GM10248 (cell line): ENCODE results near the gene RAC2.

Experiments used
- CTCF ChIA-PET: fragments of 300-600 bp; sonication (Branson Sonifier 250); formaldehyde crosslinking; extraction: SDS; loops from one replicate; lab custom pipeline; 2021; ENCODE audit warnings: antibody characterized with exemption; lab: Yijun Ruan, JAX
- POLR2A ChIA-PET: fragments of 350-650 bp; sonication (Branson Sonifier 250); formaldehyde crosslinking; extraction: SDS; loops from one replicate; lab custom pipeline; 2020; ENCODE audit warnings: antibody characterized with exemption; lab: Yijun Ruan, JAX
- DNase-seq: peaks from one replicate; pipeline ENCODE4 v3.0.0; 2012; ENCODE audit errors: extremely low spot score
- CTCF ChIP-seq: IDR thresholded peaks from 2 replicates; pipeline ENCODE4 v1.5.1; 2012; ENCODE audit warnings: mild to moderate bottlenecking, low read depth; ENCODE audit errors: extremely low read depth, missing control alignments, control extremely low read depth

The RAC2 gene

DNA sequence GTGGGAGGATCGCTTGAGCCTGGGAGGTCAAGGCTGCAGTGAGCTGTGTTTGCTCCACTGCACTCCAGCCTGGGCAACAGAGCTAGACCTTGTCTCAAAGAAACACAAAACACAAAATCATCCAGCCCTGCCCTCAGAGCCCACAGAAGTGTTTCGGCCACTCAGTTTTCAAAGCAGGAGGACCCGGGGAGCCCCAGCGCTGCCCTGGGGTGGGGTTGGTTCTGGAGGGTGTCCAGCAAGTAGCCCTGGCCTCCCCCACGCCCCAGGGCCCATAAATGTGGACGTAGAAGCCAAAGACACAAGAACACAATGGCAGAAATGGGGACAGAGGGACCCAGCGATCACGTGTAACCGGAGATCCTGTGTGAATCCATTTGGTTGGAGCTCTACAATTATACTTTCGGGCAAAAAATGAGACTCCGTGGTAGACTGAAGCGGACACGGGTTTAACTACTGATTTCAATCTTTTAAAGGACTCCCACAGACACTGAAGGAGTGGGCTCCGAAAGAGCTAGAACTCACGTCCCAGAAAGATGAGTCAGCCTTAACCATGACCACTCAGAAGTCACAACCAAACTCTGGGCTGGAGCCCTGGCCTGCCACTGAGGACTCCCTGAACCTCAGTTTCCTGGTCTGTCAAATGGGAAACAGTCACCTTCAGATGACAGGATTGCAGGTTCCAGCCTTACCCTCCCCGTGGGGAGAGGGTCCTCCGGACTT, 29.2 kb upstream of the RAC2 start:
- DNase-seq = peak; percentile 66
- POLR2A ChIA-PET = interaction anchor here (0.7 kb wide), 1 partner anchor 494 kb away, joined by 3 read pairs; no protein-coding TSS in a partner anchor
- no peak for TF ChIP-seq CTCF
- CTCF ChIA-PET = interaction anchor here (0.9 to 5.8 kb wide), 5 partner anchors 9 to 225 kb away, joined by 3 to 55 read pairs (median 3); partner anchors contain the start of gene RAC2

DNA sequence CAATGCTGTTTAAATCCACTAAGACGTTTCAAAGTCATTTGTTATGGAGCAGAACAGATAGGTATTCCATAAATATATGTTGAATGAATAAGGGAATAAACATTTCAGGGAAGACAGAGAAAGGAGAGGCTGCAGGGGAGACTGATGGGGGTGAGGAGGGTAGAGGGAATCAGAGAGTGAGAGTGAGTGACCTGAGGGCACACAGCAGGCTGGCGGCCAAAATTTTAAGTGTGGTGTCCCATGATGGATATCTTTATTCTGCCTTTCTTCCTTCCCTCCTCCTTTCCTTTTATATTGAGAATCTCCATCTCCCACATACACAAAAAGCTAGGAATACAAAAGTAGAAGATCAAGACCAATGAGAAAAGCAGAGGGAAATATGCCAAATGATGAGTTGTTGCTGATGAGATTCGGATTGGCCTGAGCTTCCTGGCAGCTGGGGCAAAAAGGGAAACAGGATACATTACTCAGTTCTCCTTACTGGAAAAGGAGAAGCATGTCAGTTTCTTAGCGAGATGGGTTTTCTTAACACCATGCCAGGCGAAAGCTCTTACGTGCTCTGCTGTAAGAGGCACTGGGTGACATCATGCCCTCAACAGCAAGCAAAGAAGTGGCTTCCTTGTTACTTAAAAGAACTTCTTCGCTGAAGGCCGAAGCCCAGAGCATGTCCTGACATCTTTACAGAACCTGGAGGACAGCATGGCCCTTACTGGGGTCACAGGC, 27.0 kb upstream of the RAC2 start:
- CTCF ChIA-PET = interaction anchor here (1.0 to 5.8 kb wide), 4 partner anchors 11 to 23 kb away, joined by 3 to 55 read pairs (median 4); partner anchors contain the start of gene CYTH4
- TF ChIP-seq CTCF = no peak
- DNase-seq = no peak
- POLR2A ChIA-PET = no interaction called here

DNA sequence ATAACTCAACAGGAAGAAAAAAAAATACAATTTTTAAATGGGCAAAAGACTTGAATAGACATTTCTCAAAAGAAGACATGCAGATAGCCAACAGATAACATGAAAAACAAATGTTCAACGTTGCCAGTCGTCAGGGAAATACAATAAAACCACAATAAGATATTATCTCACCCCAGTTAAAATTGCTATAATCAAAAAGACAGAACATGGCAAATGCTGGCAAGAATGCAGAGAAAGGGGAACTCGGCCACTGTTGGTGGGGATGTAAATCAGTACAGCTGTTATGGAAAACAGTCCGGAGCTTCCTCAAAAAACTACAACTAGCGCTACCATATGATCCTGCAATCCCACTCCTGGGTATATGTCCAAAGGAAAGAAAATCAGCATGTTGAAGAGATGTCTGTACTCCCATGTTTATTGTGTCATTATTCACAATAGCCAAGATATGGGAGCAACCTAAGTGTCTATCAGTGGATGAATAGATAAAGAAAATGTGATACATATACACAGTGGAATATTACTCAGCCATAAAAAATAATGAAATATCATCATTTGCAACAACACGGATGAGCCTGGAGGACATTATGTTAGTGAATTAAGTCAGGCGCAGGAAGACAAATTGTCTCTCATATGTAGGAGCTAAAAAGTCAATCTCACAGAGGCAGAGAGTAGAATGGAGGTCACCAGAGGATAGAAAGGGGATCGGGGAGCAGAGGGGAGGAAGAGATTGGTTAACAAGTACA, 26.0 kb upstream of the RAC2 start:
- no peak for TF ChIP-seq CTCF
- POLR2A ChIA-PET = no interaction called here
- CTCF ChIA-PET = interaction anchor here (1.0 to 5.8 kb wide), 2 partner anchors 10 to 12 kb away, joined by 4 to 55 read pairs; partner anchors contain the start of gene CYTH4
- DNase-seq = no peak

DNA sequence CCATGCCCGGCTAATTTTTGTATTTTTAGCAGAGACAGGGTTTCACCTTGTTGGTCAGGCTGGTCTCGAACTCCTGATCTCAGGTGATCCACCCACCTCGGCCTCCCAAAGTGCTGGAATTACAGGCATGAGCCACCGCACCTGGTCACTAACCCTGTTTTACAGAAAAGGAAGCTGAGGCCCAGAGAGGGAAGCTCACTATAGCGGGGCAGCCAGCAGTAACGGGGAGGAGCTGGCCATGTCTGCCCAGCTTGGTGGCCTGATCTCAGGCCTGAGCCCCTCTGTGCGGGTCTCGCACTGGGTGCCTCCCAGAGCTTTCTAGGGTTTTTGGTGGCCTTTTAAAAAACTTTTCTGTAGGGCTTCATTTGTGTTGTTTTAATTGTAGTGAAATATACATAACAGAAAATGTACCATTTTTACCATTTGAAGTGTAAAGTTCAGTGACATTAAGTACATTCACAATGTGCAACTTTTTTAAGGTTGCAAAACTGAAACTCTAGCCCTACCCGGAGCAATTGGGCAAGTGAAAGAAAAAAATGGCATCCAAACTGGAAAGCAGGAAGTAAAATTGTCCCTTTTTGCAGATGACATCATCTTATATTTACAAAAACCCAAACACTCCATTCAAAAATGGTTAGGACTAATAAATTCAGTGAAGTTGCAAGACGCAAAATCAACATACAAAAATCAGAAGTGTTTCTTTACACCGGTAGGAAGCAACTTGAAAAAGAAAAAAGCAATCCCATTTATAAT, 23.8 kb upstream of the RAC2 start:
- POLR2A ChIA-PET = interaction anchor here (0.6 kb wide), 1 partner anchor 16 kb away, joined by 5 read pairs; no protein-coding TSS in a partner anchor
- TF ChIP-seq CTCF = no peak
- no peak for DNase-seq
- CTCF ChIA-PET = interaction anchor here (0.7 to 2.4 kb wide), 29 partner anchors 9 to 324 kb away, joined by 3 to 10 read pairs (median 4); partner anchors contain the start of genes CYTH4, IL2RB and RAC2

DNA sequence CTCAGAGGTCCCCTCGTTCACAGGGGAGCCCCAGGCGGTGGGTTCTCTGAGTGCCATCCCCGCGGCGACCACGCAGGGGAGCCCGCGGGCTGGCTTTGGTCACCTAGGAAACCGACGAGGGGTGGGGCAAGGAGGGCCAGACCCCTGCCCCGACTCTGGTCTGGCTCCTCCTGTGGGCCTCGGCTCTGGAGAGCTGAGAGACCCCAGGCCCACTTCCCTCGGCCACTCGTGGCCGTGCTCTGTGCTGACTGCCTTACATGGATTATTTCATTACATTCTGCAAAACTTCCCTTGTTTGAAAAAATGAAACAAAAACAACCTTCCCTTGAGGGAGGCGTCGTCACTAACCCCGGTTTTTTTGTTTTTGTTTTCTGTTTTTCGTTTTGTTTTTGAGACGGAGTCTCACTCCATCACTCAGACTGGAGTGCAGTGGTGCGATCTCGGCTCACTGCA, 23.1 kb upstream of the RAC2 start:
- peak; percentile 83 for DNase-seq
- ChIA-PET POLR2A (no interaction called here), CTCF (interaction anchor here (0.7 to 2.4 kb wide), 27 partner anchors 8 to 325 kb away, joined by 3 to 10 read pairs (median 4); partner anchors contain the start of genes CYTH4, IL2RB and RAC2)
- TF ChIP-seq CTCF = peak; percentile 97
